IMR-90 (cell line): ENCODE measurements around the gene EIF2B2. TPM values are rescaled to one million over a fixed set of nuclear protein-coding genes. Genes with fewer than 3 reads are reported as not detected.
A peak's percentile ranks its signal among the peaks of the same experiment; 100 is the strongest.

Experiments used
- ATAC-seq: fragments of 200-7000 bp; cut with Tn5 transposase; 2 replicates; pipeline ENCODE4 v1.9.1; 2020; ENCODE audit warnings: low read depth, mild to moderate bottlenecking, moderate library complexity
- BruUV-seq: library from RNA; stranded (reverse); fragments of 400-500 nt; replicated peaks from 2 replicates; lab custom pipeline; 2021; lab: Mats Ljungman, UMichigan
- CTCF ChIA-PET: fragments of 300-600 bp; formaldehyde crosslinking; extraction: SDS; loops from one replicate; lab custom pipeline; 2021; ENCODE audit warnings: antibody characterized with exemption; lab: Yijun Ruan, JAX
- POLR2A ChIA-PET: fragments of 300-600 bp; sonication (Branson Sonifier 250); formaldehyde crosslinking; loops from one replicate; lab custom pipeline; 2022; ENCODE audit warnings: antibody characterized with exemption; ENCODE audit not compliant: unreplicated experiment; lab: Charles Lee
- DNase-seq: peaks from one replicate; pipeline ENCODE4 v3.0.0; 2013
- H2AFZ ChIP-seq: replicated peaks from 2 replicates; pipeline ENCODE3; 2013; ENCODE audit warnings: low read length, mild to moderate bottlenecking; ENCODE audit not compliant: poor library complexity
- H2AK5ac ChIP-seq: 2 replicates; pipeline ENCODE4 v1.6.1; 2013; ENCODE audit warnings: low read depth, low read length, inconsistent platforms
- H2AK9ac ChIP-seq: replicated peaks from 2 replicates; pipeline ENCODE3; 2013; ENCODE audit warnings: mild to moderate bottlenecking, low read depth, low read length, moderate library complexity; ENCODE audit not compliant: poor library complexity
- H2BK120ac ChIP-seq: 2 replicates; pipeline ENCODE4 v1.6.1; 2013; ENCODE audit warnings: low read depth, low read length, inconsistent platforms
- H2BK15ac ChIP-seq: 3 replicates; pipeline ENCODE4 v1.6.1; 2013; ENCODE audit warnings: low read depth, low read length, inconsistent platforms
- H2BK20ac ChIP-seq: 2 replicates; pipeline ENCODE4 v1.6.1; 2013; ENCODE audit warnings: low read depth, mild to moderate bottlenecking, inconsistent platforms, low read length, moderate library complexity
- H2BK5ac ChIP-seq: 2 replicates; pipeline ENCODE4 v1.6.1; 2013; ENCODE audit warnings: mild to moderate bottlenecking, low read depth, low read length, inconsistent platforms; ENCODE audit not compliant: poor library complexity, severe bottlenecking
- H3K14ac ChIP-seq: replicated peaks from 2 replicates; pipeline ENCODE4 v1.6.1; 2013; ENCODE audit warnings: low read depth, low read length, inconsistent platforms
- H3K18ac ChIP-seq: 2 replicates; pipeline ENCODE4 v1.6.1; 2013; ENCODE audit warnings: low read depth, low read length, control low read depth
- H3K23ac ChIP-seq: 2 replicates; pipeline ENCODE4 v1.6.1; 2013; ENCODE audit warnings: low read depth, low read length, inconsistent platforms
- H3K27ac ChIP-seq: 2 replicates; pipeline ENCODE4 v1.5.1; 2013; ENCODE audit warnings: mild to moderate bottlenecking, control low read depth, low read length; ENCODE audit not compliant: insufficient read depth
- H3K27me3 ChIP-seq: 2 replicates; pipeline ENCODE4 v1.6.1; 2013; ENCODE audit warnings: low read length; ENCODE audit not compliant: control insufficient read depth, insufficient read depth
- H3K36me3 ChIP-seq: 2 replicates; pipeline ENCODE4 v1.6.1; 2013; ENCODE audit warnings: low read length, mixed read lengths; ENCODE audit not compliant: control insufficient read depth, insufficient read depth
- H3K4ac ChIP-seq: 2 replicates; pipeline ENCODE4 v1.6.1; 2013; ENCODE audit warnings: low read depth, low read length, inconsistent platforms
- H3K4me1 ChIP-seq: 2 replicates; pipeline ENCODE4 v1.6.1; 2013; ENCODE audit warnings: low read length, mixed read lengths; ENCODE audit not compliant: control insufficient read depth, insufficient read depth
- H3K4me2 ChIP-seq: 2 replicates; pipeline ENCODE4 v1.6.1; 2013; ENCODE audit warnings: low read depth, mild to moderate bottlenecking, control low read depth, low read length, moderate library complexity
- H3K4me3 ChIP-seq: 2 replicates; pipeline ENCODE4 v1.5.1; 2013; ENCODE audit warnings: low read depth, mild to moderate bottlenecking, control low read depth, low read length, moderate library complexity; ENCODE audit not compliant: insufficient read depth
- H3K56ac ChIP-seq: 2 replicates; pipeline ENCODE4 v1.6.1; 2013; ENCODE audit warnings: low read length, inconsistent platforms; ENCODE audit not compliant: insufficient read depth; ENCODE audit errors: extremely low read depth
- H3K79me1 ChIP-seq, 2 experiments: 2 replicates each; pipeline ENCODE4 v1.6.1; 2013; ENCODE audit warnings: low read length in 2 of 2, inconsistent platforms in 1 of 2, low read depth in 1 of 2
- H3K9ac ChIP-seq: 2 replicates; pipeline ENCODE4 v1.6.1; 2013; ENCODE audit warnings: low read depth, low read length, control low read depth
- H3K9me1 ChIP-seq: 2 replicates; pipeline ENCODE4 v1.6.1; 2013; ENCODE audit warnings: low read length, inconsistent platforms; ENCODE audit not compliant: insufficient read depth
- H3K9me3 ChIP-seq: 2 replicates; pipeline ENCODE4 v1.6.1; 2013; ENCODE audit warnings: low read length; ENCODE audit not compliant: control insufficient read depth, insufficient read depth
- H4K20me1 ChIP-seq: 2 replicates; pipeline ENCODE4 v1.6.1; 2013; ENCODE audit warnings: low read length, inconsistent platforms; ENCODE audit not compliant: insufficient read depth
- H4K5ac ChIP-seq: 2 replicates; pipeline ENCODE4 v1.6.1; 2013; ENCODE audit warnings: mild to moderate bottlenecking, low read depth, low read length, control low read depth
- H4K8ac ChIP-seq, 2 experiments: 2 replicates each; pipeline ENCODE4 v1.6.1; 2013; ENCODE audit warnings: low read depth in 2 of 2, low read length in 2 of 2, control low read depth in 1 of 2, inconsistent platforms in 1 of 2
- H4K91ac ChIP-seq: 2 replicates; pipeline ENCODE4 v1.6.1; 2013; ENCODE audit warnings: low read depth, low read length, inconsistent platforms; ENCODE audit not compliant: insufficient read depth
- CEBPB ChIP-seq: IDR thresholded peaks from 2 replicates; pipeline ENCODE4 v1.6.1; 2012; ENCODE audit warnings: low read depth, low read length, improper control_type of control experiment
- MAZ ChIP-seq: IDR thresholded peaks from 2 replicates; pipeline ENCODE4 v1.6.1; 2012; ENCODE audit warnings: low read depth, mild to moderate bottlenecking, low read length, improper control_type of control experiment, moderate library complexity, borderline replicate concordance
- WGBS, 2 experiments: methylation state at CpG; one replicate each; pipeline versions ENCODE4 v1.1.5 to v1.1.7; 2013; ENCODE audit warnings: missing lambda C conversion rate in 2 of 2; ENCODE audit not compliant: insufficient read length in 1 of 2; ENCODE audit errors: extremely low coverage in 2 of 2; 5-methylcytosine and 5-hydroxymethylcytosine counted together
- dilution Hi-C: fragments of 300-500 bp; cut with HindIII; formaldehyde crosslinking; loops from one replicate; pipeline ENCODE4 v1.14.3; 2018; ENCODE audit warnings: low sequenced_read_pairs; ENCODE audit not compliant: unreplicated experiment
- in situ Hi-C: fragments of 300-500 bp; cut with MboI; formaldehyde crosslinking; loops from 3 replicates; pipeline ENCODE4 v1.14.3; 2019; ENCODE audit warnings: low sequenced_read_pairs, inconsistent platforms, mixed read lengths
- intact Hi-C: fragments of 100-400 bp; cut with micrococcal nuclease; formaldehyde crosslinking; loops from 2 replicates; pipeline ENCODE4 v1.10.0; 2022
- polyA plus RNA-seq, 3 experiments: library from polyadenylated mRNA; depleted of rRNA; stranded (reverse); fragments of >200 nt; gene quantifications; 2 replicates each; pipeline ENCODE4 v1.2.3, GENCODE V29; 2012; ENCODE audit warnings: low replicate concordance in 1 of 3
- total RNA-seq: library from RNA; depleted of rRNA; stranded (reverse); fragments of >200 nt; gene quantifications from 2 replicates; pipeline ENCODE4 v1.2.3, GENCODE V29; 2012

Gene EIF2B2
- total and polyA plus RNA-seq, 2 of the 4 experiments (the other 2 are of a cell fraction): 63.6 to 70.1 TPM

GRCh38 chr14:75053396-75054291 lies 50.9 kb downstream of the EIF2B2 start:
- ChIA-PET POLR2A (no interaction called here), CTCF (no interaction called here)
- no peak overlapping the region for H3K14ac ChIP-seq
- intact Hi-C loops: no loop called here
- BruUV-seq: no TSS peak
- H4K91ac ChIP-seq: no peak overlapping the region
- no peak overlapping the region for H3K56ac ChIP-seq
- H2AK9ac ChIP-seq: no peak overlapping the region
- H2AK5ac ChIP-seq: peak overlapping the region; percentile 56; the same call in 1 of the 2 replicates
- H3K36me3 ChIP-seq: no peaks in the 10 kb centered on the region
- H3K9me3 ChIP-seq: no peaks in the 10 kb centered on the region
- no peak overlapping the region for H2BK15ac ChIP-seq
- ATAC-seq: no peak
- H2AFZ ChIP-seq: no peak overlapping the region
- H3K4me3 ChIP-seq: no peak overlapping the region
- no peak overlapping the region for H3K9ac ChIP-seq
- no peak overlapping the region for H3K4me2 ChIP-seq
- TF ChIP-seq MAZ: no peak
- peak; percentile 25; the same call in 1 of the 2 replicates for TF ChIP-seq CEBPB
- DNase-seq: no peak
- no peaks in the 10 kb centered on the region for H3K27me3 ChIP-seq
- no peaks in the 10 kb centered on the region for H4K20me1 ChIP-seq
- H4K8ac ChIP-seq: no peak overlapping the region
- H3K27ac ChIP-seq: no peak overlapping the region
- in situ Hi-C loops: no loop called here
- H2BK5ac ChIP-seq: no peak overlapping the region
- no CpG with 5 or more reads among the region's 5 CpGs for WGBS, 2 experiments
- H3K4ac ChIP-seq: no peak overlapping the region; the same call in 1 of the 2 replicates
- H4K5ac ChIP-seq: no peak overlapping the region
- no peak overlapping the region for H3K23ac ChIP-seq
- H3K79me1 ChIP-seq: peaks cover 8 to 22% of the 10 kb centered on the region in 2 experiments
- peaks cover 2% of the 10 kb centered on the region; the same call in 1 of the 2 replicates for H3K9me1 ChIP-seq
- no peak overlapping the region for H2BK120ac ChIP-seq
- dilution Hi-C loops: no loop called here
- H3K4me1 ChIP-seq: peaks cover 3% of the 10 kb centered on the region; the same call in 1 of the 2 replicates
- H2BK20ac ChIP-seq: no peak overlapping the region
- H3K18ac ChIP-seq: no peak overlapping the region
